Head of caudate nucleus (tissue), 42 donors: ENCODE data around the gene ENKUR.
"Not testable (repeated sequence)": the region's sequence is repeated elsewhere in the genome, so short reads cannot be mapped to it uniquely, and the experiment has no call there.

Experiments
- DNase-seq, 42 donors: peaks; one replicate each; pipeline versions ENCODE4 v3.0.0 to v3.0.0-alpha.2; 2020 to 2021; ENCODE audit warnings: mixed read lengths in 7 of 42
- intact Hi-C: fragments of 100-400 bp; cut with DNase I; formaldehyde crosslinking; loops from one replicate; pipeline ENCODE4 v1.15.0; 2022

ENKUR gene

DNA sequence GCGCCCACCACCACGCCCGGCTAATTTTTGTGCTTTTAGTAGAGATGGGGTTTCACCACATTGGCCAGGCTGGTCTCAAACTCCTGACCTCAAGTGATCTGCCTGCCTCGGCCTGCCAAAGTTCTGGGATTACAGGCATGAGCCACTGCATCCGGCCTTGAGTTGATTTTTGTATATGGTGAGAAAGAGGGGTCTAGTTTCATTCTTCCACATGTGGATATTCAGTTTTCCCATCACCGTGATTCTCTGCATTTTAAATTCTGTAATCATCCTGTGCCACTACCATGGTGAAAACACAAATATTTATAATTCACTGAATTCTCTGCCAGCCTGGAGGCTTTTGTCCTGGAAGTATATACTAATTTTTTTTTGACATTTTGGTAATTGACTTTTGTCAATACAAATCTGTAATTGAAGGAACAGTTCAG lies 58.3 kb downstream of the ENKUR start:
- not testable (repeated sequence) for DNase-seq
- intact Hi-C loops: loop anchor here (10.0 kb wide), 1 partner anchor 143 kb away; no protein-coding TSS in a partner anchor

DNA sequence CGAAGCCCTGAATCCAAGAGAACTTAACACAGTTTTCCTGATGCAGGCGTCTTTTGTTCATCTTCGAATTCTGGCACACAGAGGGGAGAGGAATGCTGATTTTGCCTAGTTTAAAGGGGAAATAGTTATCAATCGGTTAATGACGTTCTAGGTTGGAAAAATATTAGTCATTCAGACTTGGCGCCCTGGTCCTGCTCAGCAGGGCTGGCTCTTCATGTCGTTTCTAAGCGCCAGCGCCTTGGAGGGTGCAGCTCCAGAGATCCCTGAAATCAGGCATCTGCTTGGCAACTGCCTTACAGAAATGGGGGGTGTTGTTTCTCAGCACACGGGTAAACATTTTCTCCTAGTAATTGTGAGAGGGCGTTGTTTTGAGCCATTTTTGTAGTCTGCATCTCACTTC lies 62.3 kb downstream of the ENKUR start:
- intact Hi-C loops: loop anchor here (5.0 to 10.0 kb wide), 2 partner anchors 139 to 231 kb away; partner anchors contain the start of gene ARHGAP21
- peak in 1 of 42 donors; percentile 41 for DNase-seq

DNA sequence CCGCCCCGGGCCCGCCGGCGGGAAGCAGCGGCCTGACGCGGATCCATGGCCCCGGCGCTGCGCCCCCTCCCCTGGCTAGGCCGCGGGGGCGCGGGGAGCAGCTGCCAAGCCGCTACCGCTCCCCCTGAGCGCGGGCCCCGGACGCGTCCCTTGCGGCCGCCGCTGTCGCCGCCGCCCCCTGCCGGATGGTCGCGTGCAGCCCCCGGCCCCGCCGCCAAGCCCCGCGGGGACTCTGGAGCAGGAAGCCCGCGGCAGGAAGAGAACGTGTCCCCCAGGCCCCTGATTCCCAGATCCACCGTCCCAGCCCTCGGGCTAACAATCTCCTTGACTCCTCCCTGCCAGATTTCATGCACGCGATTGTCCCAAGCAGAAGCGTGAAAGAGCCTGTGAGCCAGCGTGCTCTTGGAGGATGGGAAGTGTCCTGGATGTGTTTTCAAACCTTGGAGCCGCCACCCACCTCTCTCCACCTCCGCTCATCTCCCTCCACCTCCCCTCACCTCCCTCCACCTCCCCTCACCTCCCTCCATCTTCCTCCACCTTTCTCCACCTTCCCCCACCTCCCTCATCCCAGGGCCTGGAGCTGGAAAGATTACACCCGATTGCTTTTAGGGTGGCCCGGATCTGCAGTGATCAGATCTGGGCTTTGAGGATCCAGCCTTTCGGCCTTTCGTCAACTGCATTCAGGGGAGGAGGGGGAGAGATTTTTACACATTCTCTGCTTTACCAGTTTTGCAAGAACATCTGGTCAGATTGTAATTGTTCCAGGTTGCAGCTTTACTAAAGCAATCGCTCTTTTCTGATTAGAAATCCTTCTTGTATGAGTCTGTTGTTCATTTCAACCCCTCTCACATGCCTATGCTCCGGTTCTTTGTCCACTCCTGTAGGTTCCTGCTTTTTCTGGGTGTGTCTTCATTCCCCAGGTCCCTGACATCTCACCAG lies 63.0 kb downstream of the ENKUR start:
- DNase-seq: peak in 39 of 42 donors; percentile 21 to 85 (median 66)
- intact Hi-C loops: loop anchor here (5.0 to 10.0 kb wide), 2 partner anchors 138 to 231 kb away; partner anchors contain the start of gene ARHGAP21

DNA sequence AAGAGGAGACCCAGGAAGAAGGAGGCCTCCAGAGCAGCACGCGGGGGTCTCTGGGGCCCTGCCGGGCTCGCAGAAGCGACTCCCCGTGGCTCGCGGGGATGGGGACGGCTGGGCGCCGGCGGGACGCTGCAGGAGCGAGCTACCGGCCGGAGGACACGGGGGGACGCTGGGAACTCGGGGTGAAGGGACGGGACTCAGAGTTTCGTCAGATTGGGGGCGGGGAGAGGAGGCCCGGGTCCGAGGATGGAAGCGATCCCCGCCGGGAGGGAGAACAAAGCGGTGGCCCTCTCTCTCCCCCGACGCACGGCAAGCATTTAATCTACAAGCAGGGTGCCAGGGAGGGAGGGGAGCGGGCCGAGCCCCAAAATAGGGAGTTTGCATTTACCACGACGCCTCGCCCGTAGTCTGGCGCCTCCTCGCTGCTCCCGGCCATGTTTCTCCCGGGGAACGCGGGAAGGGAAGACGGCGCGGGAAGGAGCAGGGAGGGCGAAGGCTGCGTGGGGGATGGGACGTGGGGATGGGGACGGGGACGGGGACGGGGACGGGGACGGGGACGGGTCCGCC lies 63.7 kb downstream of the ENKUR start, which contains the start of gene PRTFDC1:
TSS of gene PRTFDC1 (minus strand) at position 464 of the 564 bp plus-strand sequence. CDS start at position 433, 31 bp downstream.
- DNase-seq: peak; percentile 45 to 91 (median 78)
- intact Hi-C loops: loop anchor here (5.0 to 10.0 kb wide), 2 partner anchors 137 to 230 kb away; partner anchors contain the start of gene ARHGAP21

DNA sequence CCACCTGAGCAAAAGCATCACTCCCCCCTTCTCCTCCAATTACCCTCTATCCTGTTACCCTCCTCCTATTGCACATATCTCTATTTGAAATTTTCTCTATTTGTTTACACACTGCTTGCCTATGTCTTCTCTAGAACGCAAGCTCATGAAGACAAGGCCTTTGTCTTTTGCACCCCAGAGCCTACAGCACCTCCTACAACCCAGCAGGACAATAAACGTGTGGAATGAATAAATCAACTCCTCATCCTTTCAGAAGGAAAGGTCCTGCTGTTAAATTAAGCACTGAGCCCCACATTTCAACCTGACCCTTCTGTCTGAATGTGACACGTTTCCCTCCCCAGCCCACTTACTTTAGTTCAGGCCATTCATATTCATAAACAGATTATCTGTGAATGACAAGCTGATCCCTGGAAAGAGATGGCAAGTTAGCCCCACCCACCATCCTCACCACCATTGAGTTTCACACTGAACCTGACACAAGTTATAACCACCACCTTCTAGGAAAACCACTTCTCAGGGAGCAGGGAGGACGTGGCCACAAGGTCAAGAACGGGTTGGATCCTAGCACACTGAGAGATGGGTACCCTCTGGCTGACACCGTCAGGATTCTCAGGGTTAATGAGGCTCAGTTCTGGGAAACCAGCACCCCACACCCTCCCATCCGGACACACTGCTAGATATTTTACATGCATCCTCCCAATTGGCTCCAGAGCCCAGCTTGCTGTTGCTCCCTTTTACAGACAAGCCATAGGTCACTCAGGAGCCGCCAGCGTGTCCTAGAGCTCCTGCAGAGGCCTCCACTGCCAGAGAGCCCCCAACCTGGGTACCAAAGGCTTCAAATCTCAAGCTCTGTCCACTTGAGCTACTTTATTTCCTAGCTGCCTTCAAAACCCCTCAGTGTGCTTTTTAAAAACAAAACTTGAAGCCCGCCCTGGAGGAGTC lies 64.5 kb downstream of the ENKUR start:
- intact Hi-C loops: loop anchor here (5.0 to 10.0 kb wide), 2 partner anchors 137 to 229 kb away; partner anchors contain the start of gene ARHGAP21
- DNase-seq: peak in 39 of 42 donors; percentile 18 to 77 (median 51)

DNA sequence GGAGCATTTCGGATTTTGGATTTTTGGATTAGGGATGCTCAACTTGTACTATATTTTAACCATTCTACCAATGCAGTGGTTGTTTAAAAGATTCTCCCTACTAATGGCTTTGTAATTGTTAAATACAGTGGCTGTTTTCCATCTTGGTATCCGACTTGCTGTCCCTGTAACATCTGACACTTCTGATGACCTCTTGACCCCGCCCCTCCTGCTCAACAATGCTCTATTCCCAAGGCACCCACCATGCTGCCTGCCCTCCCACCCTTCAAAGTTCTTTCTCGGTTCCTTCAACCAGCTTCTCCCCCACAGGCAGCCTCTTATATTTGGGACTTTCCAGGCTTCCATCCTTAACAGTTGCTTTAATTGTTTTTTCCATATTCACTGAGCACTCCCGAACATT lies 65.5 kb downstream of the ENKUR start:
- intact Hi-C loops: loop anchor here (5.0 to 10.0 kb wide), 2 partner anchors 136 to 228 kb away; partner anchors contain the start of gene ARHGAP21
- DNase-seq: no peak

DNA sequence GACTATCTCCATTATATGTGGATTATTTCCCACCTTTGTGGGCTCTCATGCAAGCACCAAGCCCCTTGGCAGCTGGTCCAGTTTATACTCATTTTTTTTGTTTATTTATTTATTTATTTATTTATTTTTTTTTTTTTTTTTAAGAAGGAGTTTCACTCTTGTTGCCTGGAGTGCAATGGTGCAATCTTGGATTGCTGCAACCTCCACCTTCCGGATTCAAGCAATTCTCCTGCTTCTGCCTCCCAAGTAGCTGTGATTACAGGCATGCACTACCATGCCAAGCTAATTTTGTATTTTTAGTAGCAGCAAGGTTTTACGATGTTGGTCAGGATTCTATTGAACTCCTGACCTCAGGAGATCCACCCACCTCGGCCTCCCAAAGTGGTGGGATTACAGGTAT lies 66.3 kb downstream of the ENKUR start:
- no peak for DNase-seq
- intact Hi-C loops: loop anchor here (5.0 to 10.0 kb wide), 2 partner anchors 135 to 227 kb away; partner anchors contain the start of gene ARHGAP21

DNA sequence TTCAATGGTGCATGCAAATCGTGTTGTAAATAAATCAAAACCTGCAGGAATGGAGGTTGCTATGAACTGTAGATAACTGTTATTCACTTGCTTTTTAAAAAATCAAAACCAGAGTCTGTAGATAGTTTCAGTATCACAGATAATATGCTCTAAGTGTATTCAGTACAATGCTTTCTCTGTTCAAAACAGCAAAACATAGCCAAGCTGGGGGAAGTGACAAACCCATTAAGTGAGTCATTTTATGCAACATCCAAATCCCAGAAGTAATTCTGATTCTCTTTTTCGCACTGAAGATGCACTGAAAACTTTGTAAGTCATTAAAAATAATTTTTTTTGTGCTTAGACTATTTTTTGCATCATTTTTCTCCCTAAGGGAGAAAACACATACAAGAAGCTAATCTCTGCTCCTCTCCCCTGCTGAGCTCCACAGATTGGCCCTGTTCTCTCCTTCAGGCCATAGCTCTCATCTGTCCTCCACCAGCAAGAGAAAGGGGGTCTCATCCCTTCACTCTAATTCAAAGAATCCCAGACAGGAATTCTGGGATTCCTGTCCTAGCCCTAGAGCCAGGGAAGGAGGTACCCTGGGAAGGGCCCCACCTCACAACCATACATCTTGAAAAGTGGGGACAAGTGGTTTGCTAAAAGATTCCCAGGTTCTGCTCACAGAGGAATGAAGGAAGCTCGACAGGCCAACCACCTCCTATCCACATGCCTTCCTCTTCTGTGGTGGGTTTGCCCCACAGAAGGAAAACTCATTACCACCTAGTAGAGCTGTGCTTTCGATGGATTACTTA lies 68.5 kb downstream of the ENKUR start:
- DNase-seq: peak in 9 of 42 donors; percentile 49 to 73 (median 59)
- intact Hi-C loops: no loop called here

DNA sequence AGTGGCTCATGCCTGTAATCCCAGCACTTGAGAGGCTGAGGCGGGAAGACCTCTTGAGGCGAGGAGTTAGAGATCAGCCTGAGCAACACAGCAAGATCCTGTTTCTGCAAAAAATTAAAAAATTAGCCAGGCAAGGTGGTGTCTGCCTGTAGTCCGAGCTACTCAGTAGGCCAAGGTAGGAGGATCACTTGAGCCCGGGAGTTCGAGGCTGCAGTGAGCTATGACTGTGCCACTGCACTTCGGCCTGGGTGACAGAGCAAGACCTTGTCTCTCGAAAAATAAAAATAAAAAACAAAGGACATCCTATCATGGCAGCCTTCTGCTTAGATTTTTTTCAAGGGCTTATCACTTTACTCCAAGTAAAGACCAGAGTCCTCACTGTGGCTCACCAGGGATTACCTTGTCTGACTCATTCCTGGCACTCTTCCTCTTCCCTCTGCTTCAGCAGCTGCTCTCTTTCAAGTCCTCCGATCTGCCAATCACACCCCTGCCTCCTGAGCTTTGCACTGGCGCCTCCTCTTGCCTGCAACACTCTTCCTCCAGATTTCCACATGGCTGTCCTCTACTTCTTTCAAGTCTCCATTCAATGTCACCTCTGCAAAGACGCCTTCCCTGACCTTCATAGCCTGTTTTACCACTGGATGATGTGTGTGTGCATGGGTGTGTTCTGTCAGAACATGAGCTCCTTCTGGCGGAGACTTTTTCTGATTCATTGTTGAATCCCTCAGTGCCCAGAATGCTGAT lies 71.3 kb downstream of the ENKUR start:
- peak in 25 of 42 donors; percentile 30 to 85 (median 56) for DNase-seq

DNA sequence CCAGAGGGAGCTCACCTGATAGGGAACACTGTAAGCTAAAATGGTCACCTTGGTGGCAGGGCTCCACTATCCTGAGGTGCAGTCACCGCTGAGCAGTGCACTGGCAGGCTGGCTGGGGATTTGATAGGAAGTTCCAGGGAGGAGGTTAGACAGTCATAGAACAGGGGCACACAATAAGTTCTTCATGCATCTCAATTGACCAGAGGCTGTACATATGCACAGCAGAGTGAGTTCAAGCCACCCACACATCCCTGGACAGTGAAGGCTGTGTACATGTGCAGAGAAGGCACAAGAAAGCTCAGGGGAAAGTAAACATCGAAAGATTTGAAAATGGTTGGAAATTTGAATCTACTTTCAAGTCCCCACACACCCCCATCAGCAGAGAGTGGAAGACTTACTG lies 77.4 kb downstream of the ENKUR start:
- no peak for DNase-seq
- intact Hi-C loops: no loop called here

More for the DNA sequence above, 71.3 kb downstream of the ENKUR start:
- intact Hi-C loops: no loop called here

DNA sequence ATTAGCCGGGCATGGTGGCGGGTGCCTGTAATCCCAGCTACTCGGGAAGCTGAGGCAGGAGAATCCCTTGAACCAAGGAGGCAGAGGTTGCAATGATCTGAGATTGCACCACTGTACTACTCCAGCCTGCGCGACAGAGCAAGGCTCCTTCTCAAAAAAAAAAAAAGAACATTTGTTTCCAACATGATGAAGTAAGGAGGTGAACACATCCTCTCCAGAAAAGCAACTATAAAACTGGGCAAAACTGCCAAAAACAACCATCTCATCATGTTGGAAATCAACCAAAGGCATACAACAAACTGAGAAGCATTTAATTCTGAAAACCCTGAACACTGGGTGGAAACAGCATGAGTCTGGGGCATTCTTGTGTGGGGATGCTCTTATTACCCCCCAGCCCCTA lies 77.9 kb downstream of the ENKUR start:
- intact Hi-C loops: no loop called here
- no peak for DNase-seq

DNA sequence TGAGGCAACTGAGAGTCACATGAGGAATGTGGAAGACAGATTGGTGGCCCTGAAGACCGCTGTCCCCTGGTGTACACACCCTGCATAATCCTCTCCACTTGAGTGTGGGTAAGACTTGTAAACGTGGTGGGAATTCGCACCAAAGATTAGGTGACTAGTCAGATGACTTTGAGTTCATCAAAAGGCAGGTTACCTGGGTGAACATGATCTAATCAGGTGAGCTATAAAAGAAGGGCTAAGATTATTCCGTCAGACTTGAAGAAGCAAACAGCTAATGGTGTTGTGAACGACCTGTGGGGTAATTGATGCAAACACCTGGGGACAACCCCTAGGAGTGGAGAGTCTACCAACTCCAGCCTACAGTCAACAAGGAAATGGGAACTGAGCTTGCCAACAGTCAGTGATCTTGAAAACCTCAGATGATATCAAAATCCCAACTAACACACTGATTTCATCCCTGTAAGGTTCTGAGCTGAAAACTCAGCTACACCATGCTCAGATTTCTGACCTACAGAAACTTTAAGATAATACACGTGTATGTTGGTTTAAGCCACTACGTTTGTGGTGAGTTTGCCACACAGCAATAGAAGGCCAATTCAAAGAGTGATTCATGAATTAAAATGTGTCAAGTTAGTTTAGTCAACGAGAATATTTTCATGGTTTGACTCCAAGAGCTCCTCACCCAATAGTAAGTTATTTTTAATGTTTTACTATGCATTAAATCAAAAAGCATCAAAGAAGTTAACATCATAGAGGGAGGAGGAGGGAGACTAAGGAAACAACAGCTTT lies 80.3 kb downstream of the ENKUR start:
- intact Hi-C loops: no loop called here
- no peak for DNase-seq
